Retinal pigment epithelial cell (primary cell): Measurements from ENCODE around the gene C1QTNF9B.
"Not testable (repeated sequence)": the region's sequence is repeated elsewhere in the genome, so short reads cannot be mapped to it uniquely, and the experiment has no call there.

ENCODE experiments used
- DNase-seq: peaks from one replicate; pipeline ENCODE4 v3.0.0-alpha.2; 2010; ENCODE audit warnings: low read depth
- H3K4me3 ChIP-seq: 2 replicates; pipeline ENCODE4 v1.5.1; 2011; ENCODE audit warnings: mild to moderate bottlenecking, low read length, control low read depth, moderate library complexity
- TF ChIP-seq, protein P1 (sequence below): conservative IDR thresholded peaks from 2 replicates; pipeline ENCODE4 v1.5.1; 2011; ENCODE audit warnings: low read depth, low read length, control low read depth, inconsistent platforms

The C1QTNF9B gene

GRCh38 chr13:23889615-23890607 lies 7.4 kb downstream of the C1QTNF9B start:
- peak; percentile 45 for DNase-seq
- H3K4me3 ChIP-seq, result peak overlapping the region; percentile 95
- TF ChIP-seq, protein P1, sequence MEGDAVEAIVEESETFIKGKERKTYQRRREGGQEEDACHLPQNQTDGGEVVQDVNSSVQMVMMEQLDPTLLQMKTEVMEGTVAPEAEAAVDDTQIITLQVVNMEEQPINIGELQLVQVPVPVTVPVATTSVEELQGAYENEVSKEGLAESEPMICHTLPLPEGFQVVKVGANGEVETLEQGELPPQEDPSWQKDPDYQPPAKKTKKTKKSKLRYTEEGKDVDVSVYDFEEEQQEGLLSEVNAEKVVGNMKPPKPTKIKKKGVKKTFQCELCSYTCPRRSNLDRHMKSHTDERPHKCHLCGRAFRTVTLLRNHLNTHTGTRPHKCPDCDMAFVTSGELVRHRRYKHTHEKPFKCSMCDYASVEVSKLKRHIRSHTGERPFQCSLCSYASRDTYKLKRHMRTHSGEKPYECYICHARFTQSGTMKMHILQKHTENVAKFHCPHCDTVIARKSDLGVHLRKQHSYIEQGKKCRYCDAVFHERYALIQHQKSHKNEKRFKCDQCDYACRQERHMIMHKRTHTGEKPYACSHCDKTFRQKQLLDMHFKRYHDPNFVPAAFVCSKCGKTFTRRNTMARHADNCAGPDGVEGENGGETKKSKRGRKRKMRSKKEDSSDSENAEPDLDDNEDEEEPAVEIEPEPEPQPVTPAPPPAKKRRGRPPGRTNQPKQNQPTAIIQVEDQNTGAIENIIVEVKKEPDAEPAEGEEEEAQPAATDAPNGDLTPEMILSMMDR, result peak; percentile 24

DNA sequence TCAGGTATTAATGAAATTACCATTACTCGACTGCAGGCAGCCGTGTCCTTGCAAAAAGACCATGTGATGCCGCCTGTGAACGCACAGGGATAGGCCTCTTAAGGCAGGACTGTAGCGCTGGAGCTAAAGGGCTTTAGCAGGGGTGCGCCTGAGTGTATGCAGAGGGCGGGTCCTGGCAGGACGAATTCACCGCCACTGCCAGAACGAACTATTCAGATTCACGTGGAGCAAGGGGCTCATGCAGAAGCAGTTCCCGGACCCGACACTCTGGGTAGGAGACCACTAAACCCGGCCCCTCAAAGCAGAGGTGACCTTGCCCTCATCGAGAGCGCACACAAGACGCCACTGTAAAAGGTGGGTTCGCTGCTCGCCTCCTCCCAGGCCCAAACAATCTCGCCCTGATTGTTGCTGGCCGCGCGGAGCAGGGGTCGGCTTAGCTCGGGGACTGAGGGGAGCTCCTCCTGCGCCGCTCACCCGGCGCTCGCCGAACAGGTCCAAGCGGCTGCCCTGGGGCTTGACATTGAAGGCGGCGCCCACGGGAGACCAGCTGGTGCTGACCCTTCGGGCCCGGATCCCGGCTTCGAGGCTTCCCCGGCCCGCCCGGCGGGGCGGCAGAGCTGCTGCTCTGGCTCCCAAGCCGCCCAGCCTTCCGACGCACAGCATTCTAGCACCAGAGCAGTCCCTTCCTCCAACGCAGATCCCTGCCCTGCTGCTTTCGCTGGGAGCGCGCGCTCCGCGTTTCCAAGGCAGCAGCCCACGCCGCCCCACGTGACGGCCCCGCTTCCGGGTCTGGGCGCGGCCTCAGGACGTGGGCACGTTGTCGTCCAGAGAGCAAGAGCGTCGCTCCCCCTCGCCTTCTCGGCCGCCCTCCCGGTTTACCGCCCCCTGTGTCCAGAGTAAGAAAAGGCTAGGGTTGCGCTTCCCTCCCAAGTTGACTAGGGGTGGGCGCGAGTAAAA lies 8.4 kb downstream of the C1QTNF9B start, which contains the start of gene MIPEP:
MIPEP (minus strand) TSS at position 743 of the 957 bp plus-strand sequence; CDS start at position 663, 80 bp downstream.
- DNase-seq, result peak; percentile 86
- TF ChIP-seq, protein P1, result peak; percentile 65
- H3K4me3 ChIP-seq, result peak within 1 kb of the TSS; percentile 95

GRCh38 chr13:23884361-23884760 lies 12.9 kb downstream of the C1QTNF9B start:
- DNase-seq, H3K4me3 ChIP-seq: not testable (repeated sequence)

DNA sequence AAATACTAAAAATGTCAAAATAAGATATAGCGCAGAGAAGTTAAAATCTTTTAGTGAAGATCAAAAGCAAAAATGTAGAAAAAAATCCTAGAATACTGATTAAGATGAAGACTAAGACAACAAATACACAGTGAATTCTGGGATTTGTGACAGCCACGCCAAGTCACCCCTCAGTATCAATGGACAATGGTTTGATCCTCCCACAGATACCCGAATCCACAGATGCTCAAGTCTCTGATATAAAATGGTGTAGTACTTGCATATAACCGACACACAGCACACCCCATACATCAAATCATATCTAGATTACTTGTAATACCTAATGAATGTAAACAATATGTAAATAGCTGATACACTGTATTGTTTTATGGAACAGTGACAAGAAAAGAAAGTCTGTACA lies 14.0 kb downstream of the C1QTNF9B start:
- no peak for DNase-seq
- TF ChIP-seq, protein P1, result no peak
- H3K4me3 ChIP-seq, result no peak overlapping the region

DNA sequence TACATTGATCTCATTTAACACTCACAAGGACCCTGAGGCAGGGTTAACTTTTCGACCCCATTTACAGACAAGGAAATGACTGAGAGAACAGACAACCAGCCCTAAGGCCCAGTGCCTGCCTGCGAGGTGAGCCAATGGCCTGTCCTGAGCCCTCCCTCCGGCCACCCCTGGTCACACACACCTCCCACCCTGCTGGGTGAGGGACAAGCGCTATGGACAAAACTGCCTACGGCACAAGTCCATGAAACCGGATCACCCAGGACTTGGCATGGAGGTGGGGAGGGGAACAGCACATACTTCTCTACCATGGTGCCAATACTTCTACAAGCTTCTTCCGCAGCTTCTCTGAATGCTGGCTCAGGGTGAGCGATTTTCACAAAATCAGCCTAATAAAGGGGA lies 15.9 kb downstream of the C1QTNF9B start:
- H3K4me3 ChIP-seq, DNase-seq: not testable (repeated sequence)

DNA sequence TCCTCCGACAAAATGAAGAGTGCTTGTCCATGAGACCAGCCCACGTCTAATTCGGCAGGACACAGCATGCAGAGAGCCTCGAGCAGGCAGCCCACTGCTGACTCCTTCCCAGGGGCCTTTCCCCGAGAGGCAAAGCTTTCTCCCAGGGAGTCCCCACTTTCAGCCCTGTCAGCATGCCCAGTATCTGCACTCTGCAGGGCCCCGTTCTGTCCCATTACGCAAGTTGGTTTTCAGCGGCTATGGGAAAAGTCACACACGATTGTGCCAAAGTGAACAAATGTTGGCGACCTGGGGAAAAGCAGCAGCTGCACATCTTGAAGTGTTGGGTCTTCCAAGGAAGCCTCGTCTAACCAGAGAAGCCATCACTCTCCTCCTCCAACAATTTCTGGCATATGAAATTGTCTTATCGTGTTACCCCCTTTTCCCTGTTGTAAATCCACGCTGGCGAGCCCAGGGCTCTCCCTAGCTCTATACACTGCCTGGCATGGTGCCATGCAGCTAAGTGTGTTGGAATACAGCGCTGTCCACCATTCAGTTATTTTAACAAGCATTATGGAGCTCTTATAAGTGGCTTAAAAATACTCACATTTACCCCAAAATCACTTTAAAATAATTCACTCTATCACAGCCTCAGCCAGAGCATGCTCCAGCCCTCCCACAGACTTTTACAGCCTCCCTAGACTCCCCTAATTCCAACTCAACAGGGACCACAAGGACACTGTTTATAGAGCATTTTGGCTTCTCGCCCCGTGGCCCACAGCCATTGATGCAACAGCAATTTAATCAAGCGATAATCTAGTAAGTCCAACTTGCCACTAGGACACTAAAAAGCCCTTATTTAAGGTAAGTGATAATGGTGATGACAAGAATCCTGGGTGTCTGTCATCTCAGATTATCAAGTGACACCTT lies 16.6 kb downstream of the C1QTNF9B start:
- H3K4me3 ChIP-seq, DNase-seq: not testable (repeated sequence)

- TF ChIP-seq, protein P1, result no peak
- no peak overlapping the region for H3K4me3 ChIP-seq
- DNase-seq, result no peak
Measured at GRCh38 chr13:23877286-23877685, 20.0 kb downstream of the C1QTNF9B start.
